GM04504 (cell line): ENCODE data around the gene ATP5MK.
"Not testable (repeated sequence)": the region's sequence is repeated elsewhere in the genome, so short reads cannot be mapped to it uniquely, and the experiment has no call there.

Experiments
- DNase-seq: peaks from one replicate; pipeline ENCODE4 v3.0.0-alpha.2; 2012; ENCODE audit warnings: low read depth

ATP5MK gene

DNA sequence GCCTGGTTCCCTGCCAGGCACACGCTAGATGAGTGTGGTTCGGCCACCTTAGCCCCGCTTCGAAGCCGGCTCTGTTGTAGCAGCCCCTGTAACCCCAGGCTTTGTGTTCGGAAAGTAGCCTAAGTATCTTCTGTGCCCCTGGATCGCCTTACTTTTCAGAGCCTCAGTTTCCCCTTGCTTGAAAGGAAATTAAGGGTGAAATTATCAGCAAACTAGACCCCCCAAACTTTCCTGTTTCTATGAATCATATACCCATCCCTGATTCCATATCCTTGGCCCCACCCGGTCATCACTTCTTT, 463 bp upstream of the ATP5MK start:
- no peak for DNase-seq

DNA sequence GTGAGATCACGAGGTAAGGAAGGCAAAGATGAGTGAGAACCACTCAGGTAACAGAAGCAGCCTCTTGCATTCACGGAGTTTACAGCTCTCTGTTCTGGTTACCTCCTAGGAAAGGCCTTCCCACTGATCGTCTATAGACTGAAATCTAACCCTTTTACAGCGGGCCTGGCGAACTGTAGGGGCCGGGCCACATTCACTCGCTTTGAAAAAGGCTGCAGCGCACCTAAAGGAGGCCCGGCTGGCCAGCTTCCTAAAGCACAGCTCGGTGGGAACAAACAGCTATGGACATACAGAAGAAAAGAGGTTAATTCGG, 565 bp downstream of the ATP5MK start:
- DNase-seq = no peak

DNA sequence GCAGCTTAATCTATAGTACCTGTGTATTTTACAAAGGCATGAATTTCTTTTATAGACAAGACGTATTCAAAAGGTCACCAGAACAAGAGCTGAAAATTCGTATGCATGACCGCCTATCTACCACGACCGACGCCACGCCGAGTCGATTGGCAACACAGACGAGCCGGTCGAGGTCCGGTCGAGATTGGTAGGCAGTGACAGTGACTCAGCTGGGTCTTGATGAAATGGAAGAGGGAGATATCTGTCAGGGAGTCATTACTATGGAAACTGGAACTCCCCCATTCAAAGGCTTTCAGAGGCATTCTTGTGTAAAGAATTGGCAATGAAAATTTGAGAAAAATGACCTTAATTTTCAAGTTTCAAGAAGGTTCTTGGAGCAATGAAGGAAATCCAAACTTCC, 2.1 kb downstream of the ATP5MK start:
- DNase-seq = no peak

DNA sequence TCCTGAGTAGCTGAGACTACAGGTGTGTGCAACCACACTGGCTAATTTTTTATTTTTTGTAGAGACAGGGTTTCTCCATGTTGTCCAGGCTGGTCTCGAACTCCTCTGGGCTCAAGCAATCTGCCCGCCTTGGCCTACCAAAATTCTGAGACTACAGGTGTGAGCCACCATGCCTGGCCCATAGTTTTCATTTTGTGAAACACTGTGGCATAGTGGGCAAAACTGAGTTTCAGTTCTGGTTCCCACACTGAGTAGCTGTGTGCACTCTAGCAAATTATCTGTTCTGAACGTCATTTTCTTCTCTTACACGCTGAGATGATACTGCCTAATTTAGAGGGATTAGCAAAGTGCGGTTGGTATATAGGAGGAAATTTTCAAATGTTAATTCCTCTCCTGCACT, 13.5 kb downstream of the ATP5MK start:
- DNase-seq = no peak

DNA sequence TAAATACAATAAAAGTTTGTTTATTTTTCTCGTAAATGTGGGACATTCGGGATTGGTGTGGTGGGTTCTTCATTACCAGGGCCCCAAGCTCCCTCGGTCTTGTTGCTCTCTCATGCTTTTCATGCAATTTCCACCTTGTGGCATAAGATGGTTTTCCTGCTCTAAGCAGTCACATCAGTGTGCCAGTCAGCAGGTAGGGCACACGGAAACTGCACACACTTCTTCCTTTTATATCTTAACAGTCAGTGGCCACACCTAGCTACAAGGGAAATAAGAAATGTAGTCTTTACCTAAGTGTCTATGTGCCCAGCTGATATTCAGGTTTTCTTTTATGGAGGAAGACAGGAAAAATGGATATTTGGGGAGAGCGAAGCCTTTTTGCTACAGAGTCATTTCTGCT, 22.0 kb downstream of the ATP5MK start:
- no peak for DNase-seq

DNA sequence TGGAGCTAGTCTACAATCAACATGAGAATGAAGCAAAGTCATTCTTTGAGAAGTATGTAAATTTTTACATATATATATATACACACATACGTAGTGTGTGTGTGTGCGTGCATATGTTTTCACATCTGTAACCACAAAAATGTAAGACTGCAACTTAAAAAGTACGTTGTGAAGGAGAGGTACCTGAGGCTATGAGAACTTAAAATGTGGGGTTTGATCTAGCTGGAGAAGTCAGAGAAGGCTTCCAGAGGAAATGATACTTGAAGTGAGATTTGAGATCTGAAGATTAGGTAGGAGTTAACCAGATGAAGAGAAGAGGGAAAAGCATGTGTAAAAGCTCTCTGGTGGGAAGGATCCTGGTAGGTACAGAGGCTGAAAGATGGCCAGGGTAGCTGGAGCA, 22.7 kb downstream of the ATP5MK start:
- DNase-seq = no peak

DNA sequence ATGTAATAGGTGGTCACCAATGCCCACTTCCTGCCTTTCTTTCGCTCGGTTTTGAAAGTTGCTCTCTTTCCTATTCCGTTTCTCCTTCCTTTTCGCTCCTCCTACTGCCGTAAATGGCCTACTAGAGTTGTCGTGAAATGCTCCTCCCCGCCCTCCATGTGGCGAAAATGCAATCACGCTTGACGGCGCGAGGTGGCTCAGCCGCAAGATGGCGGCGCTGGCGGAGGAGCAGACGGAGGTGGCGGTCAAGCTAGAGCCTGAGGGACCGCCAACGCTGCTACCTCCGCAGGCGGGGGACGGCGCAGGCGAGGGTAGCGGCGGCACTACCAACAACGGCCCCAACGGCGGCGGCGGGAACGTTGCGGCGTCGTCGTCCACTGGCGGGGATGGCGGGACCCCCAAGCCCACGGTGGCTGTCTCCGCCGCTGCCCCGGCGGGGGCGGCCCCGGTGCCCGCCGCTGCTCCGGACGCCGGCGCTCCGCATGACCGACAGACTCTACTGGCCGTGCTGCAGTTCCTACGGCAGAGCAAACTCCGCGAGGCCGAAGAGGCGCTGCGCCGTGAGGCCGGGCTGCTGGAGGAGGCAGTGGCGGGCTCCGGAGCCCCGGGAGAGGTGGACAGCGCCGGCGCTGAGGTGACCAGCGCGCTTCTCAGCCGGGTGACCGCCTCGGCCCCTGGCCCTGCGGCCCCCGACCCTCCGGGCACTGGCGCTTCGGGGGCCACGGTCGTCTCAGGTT, 28.3 kb downstream of the ATP5MK start, which contains the start of gene TAF5:
TAF5 (plus strand) TSS at position 195 of the 737 bp plus-strand sequence; CDS start at position 209, 14 bp downstream.
- peak; percentile 93 for DNase-seq

DNA sequence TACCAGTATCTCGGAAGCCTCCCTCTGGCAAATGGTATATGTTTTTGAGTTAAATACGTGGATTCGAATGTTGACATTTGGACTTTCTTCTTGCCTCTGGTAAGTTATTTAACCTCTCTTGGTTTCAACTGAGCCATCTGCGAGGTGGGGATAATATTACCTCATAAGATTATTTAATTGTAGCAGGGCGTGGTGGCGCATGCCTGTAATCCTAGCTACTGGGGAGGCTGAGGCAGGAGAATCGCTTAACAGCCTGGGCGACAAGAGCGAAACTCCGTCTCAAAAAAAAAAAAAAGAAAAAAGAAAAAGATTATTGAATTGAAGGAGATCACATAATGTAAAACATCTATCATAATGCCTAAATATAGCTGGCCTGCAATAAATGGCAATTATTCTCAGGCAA, 28.9 kb downstream of the ATP5MK start:
- DNase-seq = no peak

DNA sequence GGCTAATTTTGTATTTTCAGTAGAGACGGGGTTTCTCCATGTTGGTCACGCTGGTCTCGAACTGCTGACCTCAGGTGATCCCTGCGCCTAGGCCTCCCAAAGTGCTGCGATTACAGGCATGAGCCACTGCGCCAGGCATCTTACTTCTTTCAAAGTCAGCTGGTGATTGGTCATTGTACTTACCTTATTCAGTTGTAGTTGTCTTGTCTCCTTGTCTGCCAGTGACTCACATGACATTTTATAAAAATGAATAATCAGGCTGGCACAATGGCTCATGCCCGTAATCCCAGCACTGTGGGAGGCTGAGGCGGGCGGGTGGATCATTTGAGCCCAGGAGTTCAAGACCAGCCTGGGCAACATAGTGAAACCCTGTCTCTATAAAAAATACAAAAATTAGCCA, 35.5 kb downstream of the ATP5MK start:
- not testable (repeated sequence) for DNase-seq

DNA sequence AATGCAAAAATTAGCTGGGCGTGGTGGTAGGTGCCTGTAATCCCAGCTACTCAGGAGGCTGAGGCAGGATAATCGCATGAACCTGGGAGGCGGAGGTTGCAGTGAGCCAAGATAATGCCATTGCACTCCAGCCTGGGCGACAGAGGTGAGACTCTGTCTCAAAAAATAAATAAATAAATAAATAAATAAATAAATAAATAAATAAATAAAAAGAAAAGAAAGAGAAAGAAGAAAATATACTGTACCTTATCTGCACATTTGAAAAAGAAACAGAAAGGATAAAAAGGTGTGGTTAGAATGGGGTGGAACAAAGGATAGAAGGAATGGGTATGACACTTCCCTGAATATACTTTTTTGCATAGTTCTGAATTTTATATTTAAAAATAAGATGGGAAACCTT, 36.8 kb downstream of the ATP5MK start:
- not testable (repeated sequence) for DNase-seq

DNA sequence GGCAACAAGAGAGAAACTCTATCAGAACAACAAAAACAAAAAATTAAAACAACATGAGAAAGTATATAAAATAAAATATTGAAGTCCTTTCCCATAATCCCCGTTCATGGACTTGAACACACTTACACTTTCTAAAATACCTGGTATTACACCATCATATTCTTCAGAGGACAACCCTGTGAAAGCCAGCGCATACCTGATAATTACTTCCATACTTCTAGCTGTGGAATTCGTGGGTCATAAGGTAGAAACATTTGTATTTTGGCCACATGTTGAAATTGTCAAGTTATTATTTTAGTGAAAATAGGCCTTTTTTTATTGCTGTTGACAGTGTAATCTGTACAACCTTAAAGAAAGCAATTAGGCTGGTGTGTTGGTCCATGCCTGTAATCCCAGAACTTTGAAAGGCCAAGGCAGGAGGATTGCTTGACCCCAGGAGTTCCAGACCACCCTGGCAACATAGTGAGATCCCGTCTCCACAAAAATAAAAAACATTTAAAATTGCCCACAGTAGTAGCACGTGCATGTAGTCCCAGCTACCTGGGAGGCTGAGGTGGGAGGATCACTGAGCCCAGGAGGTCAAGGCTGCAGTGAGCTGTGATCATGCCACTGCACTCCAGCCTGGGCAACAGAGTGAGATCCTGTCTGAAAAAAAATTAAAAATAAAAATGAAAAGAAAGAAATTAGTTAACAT, 40.2 kb downstream of the ATP5MK start:
- no peak for DNase-seq

DNA sequence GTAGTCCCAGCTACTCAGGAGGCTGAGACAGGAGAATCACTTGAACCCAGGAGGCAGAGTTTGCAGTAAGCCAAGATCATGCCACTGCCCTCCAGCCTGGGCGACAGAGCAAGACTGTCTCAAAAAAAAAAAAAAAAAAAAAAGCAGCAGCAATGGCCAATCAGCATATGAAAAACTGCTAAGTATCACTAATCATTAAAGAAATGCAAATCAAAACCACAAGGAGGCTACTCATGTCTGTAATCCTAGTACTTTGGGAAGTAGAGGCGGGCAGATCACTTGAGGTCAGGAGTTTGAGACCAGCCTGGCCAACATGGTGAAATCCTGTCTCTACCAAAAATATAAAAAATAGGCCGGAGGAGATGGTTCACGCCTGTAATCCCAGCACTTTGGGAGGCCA, 41.7 kb downstream of the ATP5MK start:
- not testable (repeated sequence) for DNase-seq

DNA sequence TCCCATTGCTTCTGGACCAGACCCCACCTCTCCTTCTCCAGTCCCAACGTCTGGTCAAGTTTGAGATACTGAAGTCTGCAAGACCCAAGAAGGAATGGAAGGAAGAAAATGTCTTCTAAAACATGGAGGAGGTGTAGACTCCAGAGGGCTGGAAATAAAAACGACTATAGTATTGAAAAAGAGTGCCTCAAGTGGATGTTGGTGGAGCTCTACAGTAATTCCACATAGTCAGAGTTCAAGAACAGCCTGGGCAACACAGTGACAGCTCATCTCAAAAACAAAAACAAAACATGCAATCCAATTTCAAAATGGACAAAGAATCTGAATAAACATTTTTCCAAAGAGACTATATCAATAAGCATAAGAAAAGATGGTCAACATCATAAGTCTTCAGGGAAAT, 43.0 kb downstream of the ATP5MK start:
- no peak for DNase-seq

DNA sequence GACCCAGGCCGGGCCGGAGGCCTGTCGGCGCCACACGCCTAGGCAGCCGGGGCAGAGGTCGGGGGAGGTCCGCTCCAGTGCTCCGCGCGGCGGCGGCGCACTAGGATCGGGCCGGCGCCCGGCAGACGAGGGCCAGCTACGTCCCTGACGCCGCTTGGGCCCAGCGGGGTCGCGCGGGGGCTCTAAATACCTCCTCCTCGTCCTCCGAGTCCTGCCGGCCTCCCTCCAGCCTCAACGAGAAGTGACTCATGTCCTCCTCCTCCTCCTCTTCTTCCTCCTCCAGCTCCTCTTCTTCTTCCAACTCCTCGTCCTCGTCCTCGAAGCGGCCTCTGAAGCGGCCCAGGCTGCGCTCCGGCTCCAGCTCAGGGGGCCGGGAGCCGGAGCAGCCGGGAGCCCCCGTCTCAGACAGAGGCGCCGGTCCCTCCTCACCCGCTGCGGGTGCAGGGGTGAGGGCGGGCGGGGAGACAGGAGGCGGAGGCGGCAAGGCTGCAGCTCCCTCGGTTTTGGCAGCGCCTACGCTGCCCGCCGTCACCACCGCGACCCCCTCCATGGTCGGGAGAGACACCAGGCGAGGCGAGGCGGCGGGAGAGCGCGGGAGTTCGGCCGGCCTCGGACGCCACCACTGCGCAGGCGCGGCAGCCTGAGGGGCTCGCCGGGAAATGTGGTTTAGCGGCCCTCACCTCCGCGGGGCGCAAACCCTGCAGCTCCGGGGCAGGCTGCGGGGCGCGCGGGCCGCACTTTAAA, 45.6 kb downstream of the ATP5MK start, which contains the start of gene PCGF6:
PCGF6 (minus strand) TSS at position 624 of the 744 bp plus-strand sequence; CDS start at position 550, 74 bp downstream.
- DNase-seq = peak; percentile 44

DNA sequence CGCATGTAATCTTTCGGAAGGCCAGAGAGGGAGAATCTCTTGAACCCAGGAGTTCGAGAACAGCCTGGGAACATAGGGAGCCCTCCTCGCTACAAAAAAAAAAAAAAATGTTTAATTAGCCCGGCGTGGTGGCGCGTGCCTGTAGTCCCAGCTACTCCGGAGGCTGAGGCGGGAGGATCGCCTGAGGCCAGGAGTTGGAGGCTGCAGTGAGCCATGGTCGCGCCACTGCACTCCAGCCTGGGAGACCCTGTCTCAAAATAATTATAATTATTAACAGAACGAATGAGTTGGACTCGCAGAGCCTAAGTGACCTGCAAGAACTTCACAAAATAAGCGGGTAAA, 46.1 kb downstream of the ATP5MK start:
- DNase-seq = no peak
